ENCODE data around the gene PI16. TPM values are rescaled to one million over a fixed set of nuclear protein-coding genes. Genes with fewer than 3 reads are reported as not detected.

The PI16 gene
- total RNA-seq, 1 donor from 2014 or later, result not detected

- no peaks in the 10 kb centered on the region for H3K27me3 ChIP-seq (ENCODE audit: control insufficient read depth, insufficient read depth, low read length)
- H3K4me3 ChIP-seq (ENCODE audit: low read depth, low read length), result no peak overlapping the region
- FAIRE-seq (no peak), DNase-seq (ENCODE audit: low read depth) (no peak)
- no peaks in the 10 kb centered on the region for H3K36me3 ChIP-seq (ENCODE audit: control insufficient read depth, insufficient read depth, low read length)
- no peak for TF ChIP-seq CTCF (IDR thresholded peaks at IDR 0.05; ENCODE audit: insufficient read depth, low read length, severe bottlenecking)
Observed at GRCh38 chr6:36959555-36960250, 5.2 kb downstream of the PI16 start.

GRCh38 chr6:36961441-36962435 lies 7.2 kb downstream of the PI16 start:
- FAIRE-seq (no peak), DNase-seq (ENCODE audit: low read depth) (no peak)
- no peak for TF ChIP-seq CTCF (IDR thresholded peaks at IDR 0.05; ENCODE audit: insufficient read depth, low read length, severe bottlenecking)

GRCh38 chr6:36962874-36963273 lies 8.3 kb downstream of the PI16 start:
- TF ChIP-seq CTCF (IDR thresholded peaks at IDR 0.05; ENCODE audit: insufficient read depth, low read length, severe bottlenecking), result no peak
- peak; percentile 43 for DNase-seq (ENCODE audit: low read depth)
- H3K36me3 ChIP-seq (ENCODE audit: control insufficient read depth, insufficient read depth, low read length), result peaks cover 7% of the 10 kb centered on the region
- FAIRE-seq, result no peak
- H3K27me3 ChIP-seq (ENCODE audit: control insufficient read depth, insufficient read depth, low read length), result no peaks in the 10 kb centered on the region
- no peak overlapping the region for H3K4me3 ChIP-seq (ENCODE audit: low read depth, low read length)

More at GRCh38 chr6:36961441-36962435, 7.2 kb downstream of the PI16 start:
- Histone ChIP-seq H3K27me3 (ENCODE audit: control insufficient read depth, insufficient read depth, low read length) (no peaks in the 10 kb centered on the region), H3K36me3 (ENCODE audit: control insufficient read depth, insufficient read depth, low read length) (no peaks in the 10 kb centered on the region), H3K4me3 (ENCODE audit: low read depth, low read length) (no peak overlapping the region)

GRCh38 chr6:36963451-36964290 lies 9.1 kb downstream of the PI16 start:
- no peak for TF ChIP-seq CTCF (IDR thresholded peaks at IDR 0.05; ENCODE audit: insufficient read depth, low read length, severe bottlenecking)
- DNase-seq (ENCODE audit: low read depth), result peak; percentile 58
- Histone ChIP-seq H3K27me3 (ENCODE audit: control insufficient read depth, insufficient read depth, low read length) (no peaks in the 10 kb centered on the region), H3K36me3 (ENCODE audit: control insufficient read depth, insufficient read depth, low read length) (peaks cover 11% of the 10 kb centered on the region), H3K4me3 (ENCODE audit: low read depth, low read length) (no peak overlapping the region)
- no peak for FAIRE-seq

GRCh38 chr6:36964349-36964748 lies 9.8 kb downstream of the PI16 start:
- no peak for FAIRE-seq

More at GRCh38 chr6:36964349-36964748, 9.8 kb downstream of the PI16 start:
- TF ChIP-seq CTCF (IDR thresholded peaks at IDR 0.05; ENCODE audit: insufficient read depth, low read length, severe bottlenecking), result no peak
- DNase-seq (ENCODE audit: low read depth), result no peak
- Histone ChIP-seq H3K36me3 (ENCODE audit: control insufficient read depth, insufficient read depth, low read length) (peaks cover 17% of the 10 kb centered on the region), H3K27me3 (ENCODE audit: control insufficient read depth, insufficient read depth, low read length) (no peaks in the 10 kb centered on the region), H3K4me3 (ENCODE audit: low read depth, low read length) (no peak overlapping the region)
